Mesenchymal stem cell (in vitro differentiated cells and primary cell): Measurements from ENCODE around the gene DQX1.
A peak's percentile ranks its signal among the peaks of the same experiment; 100 is the strongest.

Experiments
- DNase-seq: peaks from one replicate; pipeline ENCODE4 v3.0.0-alpha.2; 2013
- H2AFZ ChIP-seq: one replicate; pipeline ENCODE4 v1.6.1; 2013; ENCODE audit warnings: low read depth, mild to moderate bottlenecking, control low read depth, inconsistent platforms, low read length, moderate library complexity
- H2AK5ac ChIP-seq: 2 replicates; pipeline ENCODE4 v1.6.1; 2013; ENCODE audit warnings: low read length, moderate library complexity, mild to moderate bottlenecking, inconsistent platforms; ENCODE audit not compliant: severe bottlenecking
- H2BK120ac ChIP-seq: one replicate; pipeline ENCODE4 v1.6.1; 2013; ENCODE audit warnings: low read depth, mild to moderate bottlenecking, inconsistent platforms, low read length, moderate library complexity
- H2BK12ac ChIP-seq, 2 experiments: one replicate each; pipeline ENCODE4 v1.6.1; 2013; ENCODE audit warnings: inconsistent platforms in 2 of 2, low read length in 2 of 2, mild to moderate bottlenecking in 2 of 2, moderate library complexity in 2 of 2, control low read depth in 1 of 2
- H2BK15ac ChIP-seq: one replicate; pipeline ENCODE4 v1.6.1; 2013; ENCODE audit warnings: mild to moderate bottlenecking, low read depth, inconsistent platforms; ENCODE audit not compliant: poor library complexity, severe bottlenecking
- H2BK5ac ChIP-seq: 2 replicates; pipeline ENCODE4 v1.6.1; 2013; ENCODE audit warnings: low read depth, mild to moderate bottlenecking, low read length, control low read depth, inconsistent platforms; ENCODE audit not compliant: poor library complexity, severe bottlenecking
- H3K14ac ChIP-seq, 2 experiments: one replicate each; pipeline ENCODE4 v1.6.1; 2013; ENCODE audit warnings: inconsistent platforms in 2 of 2, low read length in 2 of 2, control low read depth in 1 of 2, mild to moderate bottlenecking in 1 of 2, moderate library complexity in 1 of 2
- H3K18ac ChIP-seq, 2 experiments: one replicate each; pipeline ENCODE4 v1.6.1; 2013; ENCODE audit warnings: inconsistent platforms in 2 of 2, low read length in 2 of 2, control low read depth in 1 of 2, low read depth in 1 of 2, mild to moderate bottlenecking in 1 of 2
- H3K23ac ChIP-seq, 2 experiments: one replicate each; pipeline ENCODE4 v1.6.1; 2013; ENCODE audit warnings: inconsistent platforms in 2 of 2, low read length in 2 of 2, mild to moderate bottlenecking in 2 of 2, moderate library complexity in 2 of 2, control low read depth in 1 of 2
- H3K27ac ChIP-seq: 2 replicates; pipeline ENCODE4 v1.5.1; 2013; ENCODE audit warnings: mild to moderate bottlenecking, moderate library complexity, low read length, control low read depth, inconsistent platforms; ENCODE audit not compliant: poor library complexity, severe bottlenecking
- H3K27me3 ChIP-seq, 2 experiments: 2 replicates each; pipeline versions ENCODE4 v1.6.1 to v1.7.0; 2013; ENCODE audit warnings: low read length in 2 of 2, mild to moderate bottlenecking in 2 of 2, moderate library complexity in 2 of 2, control low read depth in 1 of 2, inconsistent platforms in 1 of 2; ENCODE audit not compliant: control insufficient read depth in 1 of 2, insufficient read depth in 1 of 2
- H3K36me3 ChIP-seq, 2 experiments: 2 replicates each; pipeline versions ENCODE4 v1.6.1 to v1.7.0; 2013; ENCODE audit warnings: low read length in 2 of 2, control low read depth in 1 of 2, inconsistent platforms in 1 of 2, low read depth in 1 of 2, mild to moderate bottlenecking in 1 of 2; ENCODE audit not compliant: insufficient read depth in 2 of 2, control insufficient read depth in 1 of 2
- H3K4ac ChIP-seq, 2 experiments: one replicate each; pipeline ENCODE4 v1.6.1; 2013; ENCODE audit warnings: inconsistent platforms in 2 of 2, low read length in 2 of 2, mild to moderate bottlenecking in 2 of 2, moderate library complexity in 2 of 2, control low read depth in 1 of 2, low read depth in 1 of 2
- H3K4me1 ChIP-seq: 2 replicates; pipeline ENCODE4 v1.6.1; 2013; ENCODE audit warnings: low read depth, low read length, control low read depth; ENCODE audit not compliant: control insufficient read depth, insufficient read depth
- H3K4me2 ChIP-seq: 2 replicates; pipeline ENCODE4 v1.6.1; 2013; ENCODE audit warnings: low read length, mild to moderate bottlenecking, inconsistent platforms; ENCODE audit not compliant: poor library complexity, severe bottlenecking
- H3K4me3 ChIP-seq, 2 experiments: 2 replicates each; pipeline versions ENCODE4 v1.5.1 to v1.7.0; 2013; ENCODE audit warnings: low read length in 2 of 2, mild to moderate bottlenecking in 2 of 2, control low read depth in 1 of 2, low read depth in 1 of 2; ENCODE audit not compliant: insufficient read depth in 1 of 2
- H3K79me1 ChIP-seq: replicated peaks from 2 replicates; pipeline ENCODE4 v1.6.1; 2013; ENCODE audit warnings: mild to moderate bottlenecking, control low read depth, low read length, inconsistent platforms; ENCODE audit not compliant: poor library complexity, severe bottlenecking
- H3K9ac ChIP-seq: 2 replicates; pipeline ENCODE4 v1.7.0; 2013; ENCODE audit warnings: mild to moderate bottlenecking, low read length, moderate library complexity
- H3K9me3 ChIP-seq: 2 replicates; pipeline ENCODE4 v1.7.0; 2013; ENCODE audit warnings: mild to moderate bottlenecking, low read length; ENCODE audit not compliant: control insufficient read depth
- H4K8ac ChIP-seq: one replicate; pipeline ENCODE4 v1.6.1; 2013; ENCODE audit warnings: inconsistent platforms, mild to moderate bottlenecking, low read length, moderate library complexity
- H4K91ac ChIP-seq: one replicate; pipeline ENCODE4 v1.6.1; 2013; ENCODE audit warnings: mild to moderate bottlenecking, low read length, inconsistent platforms
- WGBS: methylation state at CpG from one replicate; pipeline ENCODE4 v1.1.7; 2013; ENCODE audit warnings: mixed read lengths; 5-methylcytosine and 5-hydroxymethylcytosine counted together

The DQX1 gene

DNA sequence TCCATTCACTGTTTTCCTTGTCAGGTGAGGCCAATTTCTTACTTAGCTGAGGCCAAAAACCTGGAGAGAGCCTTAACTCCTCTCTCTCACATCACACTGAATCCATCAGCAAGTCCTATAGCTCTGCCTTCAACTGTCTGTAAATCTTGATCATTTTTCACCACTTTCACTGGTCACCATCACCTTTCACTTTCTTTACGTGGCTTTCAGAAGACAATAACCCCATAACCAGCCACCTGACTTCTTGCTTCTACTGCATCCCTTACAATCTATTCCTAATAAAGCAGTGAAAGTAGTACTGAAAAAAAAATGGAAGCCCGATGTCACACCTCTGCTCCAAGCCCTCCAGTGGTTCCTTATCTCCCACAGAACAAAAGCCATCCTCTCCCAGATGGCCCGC lies 20.0 kb upstream of the DQX1 start:
- Histone ChIP-seq H3K4me1 (peaks cover 10% of the 10 kb centered on the region), H3K27me3 (no peaks in the 10 kb centered on the region), H3K9me3 (no peaks in the 10 kb centered on the region), H2BK12ac (peak overlapping the region in 1 of 2 experiments; percentile 31), H3K79me1 (peaks cover 10% of the 10 kb centered on the region), H2BK120ac (no peak overlapping the region), H3K36me3 (no peaks in the 10 kb centered on the region), H3K4me2 (no peak overlapping the region), H3K4me3 (no peak overlapping the region), H2BK15ac (no peak overlapping the region), H3K18ac (no peak overlapping the region), H4K8ac (peak overlapping the region; percentile 36), H3K14ac (no peak overlapping the region), H3K9ac (no peak overlapping the region), H4K91ac (no peak overlapping the region), H2AK5ac (no peak overlapping the region), H3K27ac (no peak overlapping the region), H2AFZ (no peak overlapping the region), H2BK5ac (no peak overlapping the region), H3K23ac (no peak overlapping the region), H3K4ac (no peak overlapping the region)
- DNase-seq = no peak
- 88% methylated on average over 3 of the region's 3 CpGs for WGBS

DNA sequence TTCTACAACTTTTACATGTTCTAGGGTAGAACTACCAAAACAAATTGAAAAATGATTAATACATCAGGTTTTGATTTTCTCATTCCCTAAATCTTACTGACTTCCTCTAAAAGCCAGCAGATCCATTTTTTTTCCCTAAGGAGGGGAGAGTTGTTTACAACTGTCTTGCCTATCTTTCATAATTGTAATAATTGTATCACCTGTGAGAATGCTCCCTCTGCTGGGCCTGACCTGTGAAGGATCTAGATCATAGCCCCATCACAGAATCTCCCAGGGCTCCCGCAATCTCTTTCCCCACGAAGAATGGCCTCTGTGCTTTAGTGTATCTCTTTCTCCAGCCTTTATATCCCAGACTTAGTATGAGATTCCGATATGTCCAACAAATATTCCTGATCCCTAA lies 18.6 kb upstream of the DQX1 start:
- Histone ChIP-seq H3K36me3 (no peaks in the 10 kb centered on the region), H3K9ac (no peak overlapping the region), H3K14ac (no peak overlapping the region), H3K18ac (no peak overlapping the region), H2BK15ac (no peak overlapping the region), H3K27ac (no peak overlapping the region), H3K23ac (no peak overlapping the region), H2BK12ac (no peak overlapping the region), H3K4me3 (no peak overlapping the region), H4K91ac (no peak overlapping the region), H3K4me1 (peaks cover 7% of the 10 kb centered on the region), H4K8ac (no peak overlapping the region), H3K27me3 (no peaks in the 10 kb centered on the region), H3K79me1 (peaks cover 7% of the 10 kb centered on the region), H2AK5ac (no peak overlapping the region), H3K4me2 (no peak overlapping the region), H3K9me3 (no peaks in the 10 kb centered on the region), H2AFZ (no peak overlapping the region), H2BK5ac (no peak overlapping the region), H3K4ac (no peak overlapping the region), H2BK120ac (no peak overlapping the region)
- WGBS = 90% methylated on average over 3 of the region's 3 CpGs
- DNase-seq = no peak

DNA sequence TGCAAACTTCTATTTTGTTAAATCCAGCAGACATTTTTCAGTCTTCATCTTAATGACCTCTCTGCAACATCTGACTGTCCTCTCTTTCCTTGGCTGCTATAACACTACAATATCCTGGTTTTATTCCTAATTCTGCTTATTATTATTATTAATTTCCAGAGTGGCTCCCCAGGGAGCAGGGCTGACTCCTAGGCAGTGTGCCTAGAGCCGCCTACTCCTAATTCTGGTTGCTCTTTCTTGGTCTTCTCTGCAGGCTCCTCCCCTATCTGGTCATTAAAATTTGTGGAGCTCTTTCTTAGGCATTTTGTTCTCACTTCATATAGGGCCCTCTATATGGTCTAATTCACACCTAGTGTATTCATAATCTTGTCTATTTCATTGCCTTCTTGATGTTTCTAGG lies 16.9 kb upstream of the DQX1 start:
- Histone ChIP-seq H4K91ac (no peak overlapping the region), H4K8ac (no peak overlapping the region), H3K36me3 (no peaks in the 10 kb centered on the region), H3K14ac (no peak overlapping the region), H2AFZ (no peak overlapping the region), H3K4me3 (no peak overlapping the region), H2AK5ac (no peak overlapping the region), H3K27me3 (peaks cover 0 to 5% of the 10 kb centered on the region in 2 experiments), H3K4me2 (no peak overlapping the region), H2BK5ac (no peak overlapping the region), H2BK15ac (no peak overlapping the region), H3K9me3 (no peaks in the 10 kb centered on the region), H3K4ac (no peak overlapping the region), H2BK12ac (no peak overlapping the region), H2BK120ac (no peak overlapping the region), H3K23ac (no peak overlapping the region), H3K79me1 (no peaks in the 10 kb centered on the region), H3K4me1 (no peaks in the 10 kb centered on the region), H3K9ac (no peak overlapping the region), H3K18ac (no peak overlapping the region), H3K27ac (no peak overlapping the region)
- no peak for DNase-seq
- 100% methylated on average over 1 of the region's 1 CpG for WGBS

GRCh38 chr2:74540291-74540690 lies 14.3 kb upstream of the DQX1 start:
- Histone ChIP-seq H3K4ac (no peak overlapping the region), H3K9ac (peak overlapping the region; percentile 52), H3K27ac (no peak overlapping the region), H3K23ac (no peak overlapping the region), H2AK5ac (no peak overlapping the region), H2BK15ac (no peak overlapping the region), H2AFZ (no peak overlapping the region), H4K91ac (no peak overlapping the region), H2BK12ac (no peak overlapping the region), H2BK5ac (no peak overlapping the region), H3K4me2 (no peak overlapping the region), H3K18ac (no peak overlapping the region), H4K8ac (no peak overlapping the region), H3K79me1 (no peaks in the 10 kb centered on the region), H3K4me3 (peak overlapping the region in 1 of 2 experiments; percentile 3), H3K27me3 (peaks cover 0 to 5% of the 10 kb centered on the region in 2 experiments), H3K36me3 (no peaks in the 10 kb centered on the region), H3K9me3 (no peaks in the 10 kb centered on the region), H3K4me1 (no peaks in the 10 kb centered on the region), H2BK120ac (no peak overlapping the region), H3K14ac (no peak overlapping the region)
- WGBS = 95% methylated on average over 5 of the region's 5 CpGs
- DNase-seq = no peak
